ENCODE results near the gene TMEM178B. TPM values are rescaled to one million over a fixed set of nuclear protein-coding genes. Genes with fewer than 3 reads are reported as not detected.

The TMEM178B gene
- total and polyA plus RNA-seq, 10 of the 15 experiments (the other 5 are each of a cell fraction or from before 2014, with no cell fraction given), result 0.01 to 1.1 (median 0.04) TPM; not detected in 2

GRCh38 chr7:141144921-141145629 is 71.2 kb downstream of the TMEM178B start:
- H3K4me1 ChIP-seq (ENCODE audit: control insufficient read depth, insufficient read depth, low read length), result no peaks in the 10 kb centered on the region
- no peaks in the 10 kb centered on the region; a peak in 1 of 4 replicates for H3K27me3 ChIP-seq (replicated peaks in 1 of 2; ENCODE audit: control insufficient read depth in 2 of 2, insufficient read depth in 2 of 2, low read length in 1 of 2)
- intact Hi-C loops (cut with micrococcal nuclease; ENCODE audit: unreplicated experiment), result no loop called here
- FAIRE-seq, result no peak
- H3K9ac ChIP-seq (ENCODE audit: control insufficient read depth, insufficient read depth, low read length), result no peak overlapping the region
- in situ Hi-C loops (cut with MboI), result no loop called here
- no peak overlapping the region for H2AFZ ChIP-seq (ENCODE audit: control insufficient read depth, low read depth, low read length)
- SMC1A ChIA-PET (ENCODE audit: uncharacterized antibody, unreplicated experiment), result interaction anchor here (0.6 to 1.3 kb wide), 3 partner anchors 9 to 45 kb away, joined by 3 to 4 read pairs (median 3); no protein-coding TSS in a partner anchor
- no peaks in the 10 kb centered on the region for H4K20me1 ChIP-seq (ENCODE audit: control insufficient read depth, insufficient read depth)
- POLR2A ChIA-PET, result interaction anchor here (1.7 kb wide), 1 partner anchor 14 kb away, joined by 5 read pairs; no protein-coding TSS in a partner anchor
- no peak overlapping the region for H3K4me3 ChIP-seq
- H3K9me3 ChIP-seq (replicated peaks; ENCODE audit: control insufficient read depth, insufficient read depth, low read length), result no peaks in the 10 kb centered on the region
- H3K27ac ChIP-seq (ENCODE audit: control insufficient read depth, insufficient read depth), result no peak overlapping the region
- WGBS (ENCODE audit: insufficient coverage, insufficient replicate concordance, low lambda C conversion rate, missing lambda C conversion rate), result 0% methylated on average over 4 of the region's 4 CpGs
- no peak overlapping the region for H3K4me2 ChIP-seq (ENCODE audit: control insufficient read depth, insufficient read depth)
- H3K36me3 ChIP-seq (ENCODE audit: control insufficient read depth in 2 of 2, insufficient read depth in 2 of 2, low read length in 1 of 2), result no peaks in the 10 kb centered on the region
- ATAC-seq, result no peak
- DNase-seq (ENCODE audit: low read depth, low spot score), result no peak
- RAD21 ChIA-PET (ENCODE audit: unreplicated experiment), result interaction anchor here (1.2 kb wide), 1 partner anchor 12 kb away, joined by 3 read pairs; no protein-coding TSS in a partner anchor
- CTCF ChIA-PET, result interaction anchor here (1.2 kb wide), 1 partner anchor 9 kb away, joined by 3 read pairs; no protein-coding TSS in a partner anchor
- BruUV-seq (replicated peaks), result no TSS peak
- H3K79me2 ChIP-seq (ENCODE audit: control insufficient read depth, insufficient read depth, low read length), result no peaks in the 10 kb centered on the region
- TF ChIP-seq SP1 (IDR thresholded peaks at IDR 0.05; ENCODE audit: low read depth, low read length) (no peak), ELK1 (IDR thresholded peaks at IDR 0.05; ENCODE audit: low read depth, low read length) (no peak), POLR2AphosphoS5 (IDR thresholded peaks at IDR 0.05; ENCODE audit: low read length) (no peak), EP300 (IDR thresholded peaks at IDR 0.05; ENCODE audit: borderline replicate concordance in 1 of 2, control insufficient read depth in 1 of 2, low read depth in 2 of 2, low read length in 2 of 2) (no peak), ZBTB33 (IDR thresholded peaks at IDR 0.05) (no peak), ZNF24 (IDR thresholded peaks at IDR 0.05) (no peak), ZNF687 (IDR thresholded peaks at IDR 0.05) (no peak), NFIC (IDR thresholded peaks at IDR 0.05; ENCODE audit: low read depth, low read length) (no peak), KLF5 (IDR thresholded peaks at IDR 0.05; ENCODE audit: partially characterized antibody) (no peak), ZNF207 (IDR thresholded peaks at IDR 0.05; ENCODE audit: borderline replicate concordance) (no peak), SMARCA5 (IDR thresholded peaks at IDR 0.05) (no peak), CHD2 (IDR thresholded peaks at IDR 0.05; ENCODE audit: borderline replicate concordance, low read depth, low read length) (no peak), ESRRA (IDR thresholded peaks at IDR 0.05; ENCODE audit: low read length) (no peak), MAX (IDR thresholded peaks at IDR 0.05; ENCODE audit: low read depth, low read length) (no peak)

Measured in GM12878 (cell line).